Spleen (tissue), 7 donors: ENCODE measurements around the gene NAPB.

Experiments
- POLR2A ChIP-seq, 3 donors: fragments of 450-650 bp; IDR thresholded peaks; one replicate each; pipeline ENCODE4 v1.5.1; 2017; ENCODE audit warnings: antibody characterized with exemption in 3 of 3, mild to moderate bottlenecking in 1 of 3
- POLR2AphosphoS5 ChIP-seq, 3 donors: sonication (generic); formaldehyde crosslinking; IDR thresholded peaks; one replicate each; pipeline ENCODE4 v1.5.1; 2017; ENCODE audit warnings: antibody characterized with exemption in 3 of 3
- TF ChIP-seq, protein P1 (sequence below), 11 experiments: fragments of 200-600 bp in 7 of 11; fragments of 450-650 bp in 4 of 11; sonication (generic) in 4 of 11; IDR thresholded peaks in 8 of 11; conservative IDR thresholded peaks in 3 of 11; 1 replicate in 7 of 11; 2 replicates in 4 of 11; pipeline versions ENCODE4 v1.4.0 to v1.8.0; 2016 to 2021; ENCODE audit warnings: antibody characterized with exemption in 11 of 11, inconsistent platforms in 4 of 11, mild to moderate bottlenecking in 1 of 11
- donor health status: DM: no; HTN: no; CAD: no; lungs with moderate emphysema.
- donor health status: DM: no; HTN: no; CAD: no.
- donor health status: DM: no; HTN: no; CAD: no.

DNA sequence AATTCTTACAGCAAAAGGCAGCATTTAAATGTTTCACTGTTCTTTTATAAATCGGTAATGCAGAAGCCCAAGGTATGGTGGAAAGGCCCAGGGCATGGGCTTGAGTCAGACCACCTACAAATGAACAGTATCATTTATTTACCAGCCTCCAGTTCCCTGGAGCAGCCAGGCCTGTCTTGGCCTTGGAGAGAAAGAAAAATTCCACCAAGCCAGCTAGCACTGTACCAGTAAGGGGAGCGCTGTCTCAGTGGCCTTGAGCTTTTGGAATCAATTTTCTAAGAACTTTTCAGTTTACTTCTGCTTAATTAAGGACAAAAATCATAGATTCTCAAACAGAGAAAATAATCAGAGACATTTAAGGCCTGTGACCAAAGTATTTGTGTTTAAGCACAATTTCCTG is 12.3 kb downstream of the NAPB start:
- TF ChIP-seq, protein P1, sequence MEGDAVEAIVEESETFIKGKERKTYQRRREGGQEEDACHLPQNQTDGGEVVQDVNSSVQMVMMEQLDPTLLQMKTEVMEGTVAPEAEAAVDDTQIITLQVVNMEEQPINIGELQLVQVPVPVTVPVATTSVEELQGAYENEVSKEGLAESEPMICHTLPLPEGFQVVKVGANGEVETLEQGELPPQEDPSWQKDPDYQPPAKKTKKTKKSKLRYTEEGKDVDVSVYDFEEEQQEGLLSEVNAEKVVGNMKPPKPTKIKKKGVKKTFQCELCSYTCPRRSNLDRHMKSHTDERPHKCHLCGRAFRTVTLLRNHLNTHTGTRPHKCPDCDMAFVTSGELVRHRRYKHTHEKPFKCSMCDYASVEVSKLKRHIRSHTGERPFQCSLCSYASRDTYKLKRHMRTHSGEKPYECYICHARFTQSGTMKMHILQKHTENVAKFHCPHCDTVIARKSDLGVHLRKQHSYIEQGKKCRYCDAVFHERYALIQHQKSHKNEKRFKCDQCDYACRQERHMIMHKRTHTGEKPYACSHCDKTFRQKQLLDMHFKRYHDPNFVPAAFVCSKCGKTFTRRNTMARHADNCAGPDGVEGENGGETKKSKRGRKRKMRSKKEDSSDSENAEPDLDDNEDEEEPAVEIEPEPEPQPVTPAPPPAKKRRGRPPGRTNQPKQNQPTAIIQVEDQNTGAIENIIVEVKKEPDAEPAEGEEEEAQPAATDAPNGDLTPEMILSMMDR (IDR thresholded peaks at IDR 0.05 in 8 of 11, conservative IDR thresholded peaks at IDR 0.05 in 3 of 11): no peak
- no peak for TF ChIP-seq POLR2A (IDR thresholded peaks at IDR 0.05)
- no peak for TF ChIP-seq POLR2AphosphoS5 (IDR thresholded peaks at IDR 0.05)
